HK-2 (cell line): ENCODE measurements around the gene TMEM52B.
"Not testable (repeated sequence)": the region's sequence is repeated elsewhere in the genome, so short reads cannot be mapped to it uniquely, and the experiment has no call there.

ENCODE experiments used
- DNase-seq: peaks from one replicate; pipeline ENCODE4 v3.0.0-alpha.2; 2018; ENCODE audit not compliant: unreplicated experiment

The TMEM52B gene

DNA sequence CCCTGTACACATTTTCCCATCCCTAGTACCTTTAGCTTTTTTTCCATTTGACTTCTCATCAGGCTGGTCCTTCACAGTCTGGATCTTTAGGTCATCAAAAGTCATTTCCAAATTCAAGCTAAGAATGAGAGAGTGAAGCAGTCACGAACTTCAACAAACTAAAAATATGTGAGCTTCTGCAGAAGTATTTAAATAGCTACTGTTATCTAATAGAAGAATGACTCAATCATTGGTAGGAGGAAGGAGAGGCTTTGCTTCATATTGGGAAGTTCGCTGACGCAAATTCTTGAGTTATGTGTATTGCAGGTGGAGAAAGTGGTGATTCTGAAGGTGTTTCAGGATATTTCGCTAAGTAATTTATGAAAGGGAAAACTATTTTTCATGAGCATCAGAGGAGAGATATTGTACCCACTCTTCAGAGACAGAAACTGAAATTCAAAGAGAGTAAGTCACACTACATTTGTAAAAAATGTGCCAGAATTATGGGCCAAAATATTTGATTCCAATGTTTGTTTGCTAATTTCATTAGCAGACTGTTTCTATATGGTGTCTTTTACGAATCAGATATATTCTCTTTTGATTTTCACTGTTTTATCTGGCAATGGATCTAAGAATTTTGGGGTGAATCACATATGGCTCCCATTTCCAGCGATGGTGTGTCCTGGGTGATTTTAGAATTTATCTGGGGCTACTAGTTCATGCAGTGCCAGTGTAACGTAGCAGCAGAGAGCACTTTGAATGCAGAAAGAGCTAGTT, 6.7 kb upstream of the TMEM52B start, which contains the start of gene OLR1:
Gene OLR1, minus strand, starts transcription at position 160 of the 756 bp plus-strand sequence. Its CDS starts 55 bp downstream, at position 105.
- DNase-seq = no peak

GRCh38 chr12:10174986-10175614, 3.7 kb upstream of the TMEM52B start:
- DNase-seq = no peak

DNA sequence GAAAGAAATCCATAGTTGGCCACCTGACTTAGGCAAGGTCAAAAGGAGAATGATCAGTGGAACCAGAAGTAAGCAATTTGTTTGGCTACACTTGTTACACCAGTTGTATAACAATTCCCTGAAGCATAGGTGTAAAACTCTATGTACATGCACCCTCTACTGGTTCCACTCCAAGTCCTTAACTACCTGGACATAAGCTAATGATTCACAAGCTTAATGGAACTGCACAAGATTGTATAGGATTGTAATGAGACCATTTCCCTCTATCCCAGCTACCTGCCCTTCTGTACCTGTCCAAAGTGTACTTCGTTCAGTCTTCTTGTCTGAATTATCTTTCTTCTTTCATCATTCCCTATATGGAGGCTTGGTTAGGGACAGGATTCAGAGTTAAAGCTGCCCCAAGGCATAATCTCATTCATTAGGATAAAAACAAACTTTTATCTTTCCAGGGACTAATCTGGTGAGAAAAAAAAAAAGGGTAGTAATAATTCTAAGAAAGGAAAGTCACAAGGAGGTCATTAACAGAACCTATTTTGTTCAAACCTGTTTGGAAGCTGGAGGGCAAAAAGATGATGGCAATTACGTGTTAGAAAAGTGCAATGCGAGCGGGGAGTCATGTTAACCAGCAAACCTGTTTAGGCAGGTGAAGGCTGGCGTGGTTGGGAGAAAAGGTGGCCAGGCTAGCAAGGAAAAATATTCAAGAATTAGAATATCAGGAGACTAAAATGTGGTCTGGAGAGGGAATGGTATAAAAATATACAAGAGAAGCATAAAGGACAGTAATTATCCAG, 2.8 kb upstream of the TMEM52B start:
- no peak for DNase-seq

- no peak for DNase-seq
Measured at GRCh38 chr12:10179776-10180181, 947 bp downstream of the TMEM52B start.

DNA sequence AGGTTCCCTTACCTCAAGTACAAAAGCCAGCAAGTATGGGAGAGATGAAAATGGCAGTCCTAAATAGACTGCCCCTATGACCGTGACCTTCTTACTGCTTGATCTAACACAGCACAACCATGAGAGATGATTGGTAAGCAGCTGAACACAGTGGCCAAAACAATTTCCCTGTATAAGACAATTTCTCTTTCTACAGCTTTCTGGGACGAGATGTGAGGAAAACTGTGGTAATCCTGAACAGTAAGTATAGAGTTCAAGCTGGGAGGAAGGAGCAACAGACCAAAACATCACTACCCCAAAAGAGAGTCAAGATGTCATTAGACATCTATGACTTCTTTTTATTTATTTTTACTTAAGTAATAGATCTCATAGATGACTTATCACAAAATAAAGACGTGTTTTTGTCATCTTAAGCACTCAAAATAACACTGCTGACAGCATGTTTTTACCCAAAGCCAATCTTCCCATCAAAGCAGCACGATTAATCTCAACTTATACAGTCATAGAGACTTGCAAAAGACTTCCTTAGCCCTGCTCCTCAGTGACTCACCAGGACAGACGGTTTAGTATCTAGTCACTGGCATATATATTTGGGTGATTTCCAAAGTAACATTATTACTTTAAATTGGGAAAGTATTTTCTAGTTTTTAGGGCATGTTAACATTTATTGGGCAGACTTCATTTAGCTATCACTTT, 3.7 kb downstream of the TMEM52B start:
- no peak for DNase-seq

- no peak for DNase-seq
Measured at GRCh38 chr12:10184261-10184843, 5.5 kb downstream of the TMEM52B start.

- no peak for DNase-seq
Measured at GRCh38 chr12:10186299-10186698, 7.5 kb downstream of the TMEM52B start.

DNA sequence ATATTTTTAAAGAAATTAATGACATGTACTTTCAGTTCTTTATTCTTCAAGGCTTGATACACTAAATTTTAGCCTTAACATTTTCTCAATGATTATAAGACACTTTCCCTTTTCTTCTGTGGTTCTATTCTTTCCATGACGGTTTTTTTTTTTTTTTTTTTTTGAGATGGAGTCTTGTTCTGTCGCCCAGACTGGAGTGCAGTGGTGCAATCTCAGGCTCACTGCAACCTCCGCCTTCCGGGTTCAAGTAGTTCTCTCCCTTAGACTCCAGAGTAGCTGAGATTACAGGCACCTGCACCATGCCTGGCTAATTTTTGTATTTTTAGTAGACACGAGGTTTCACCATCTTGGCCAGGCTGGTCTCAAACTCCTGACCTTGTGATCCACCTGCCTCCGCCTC, 8.1 kb downstream of the TMEM52B start:
- DNase-seq = not testable (repeated sequence)

- DNase-seq = no peak
Measured at GRCh38 chr12:10189653-10190052, 10.8 kb downstream of the TMEM52B start.

GRCh38 chr12:10190558-10191388, 11.9 kb downstream of the TMEM52B start:
- peak; percentile 29 for DNase-seq

DNA sequence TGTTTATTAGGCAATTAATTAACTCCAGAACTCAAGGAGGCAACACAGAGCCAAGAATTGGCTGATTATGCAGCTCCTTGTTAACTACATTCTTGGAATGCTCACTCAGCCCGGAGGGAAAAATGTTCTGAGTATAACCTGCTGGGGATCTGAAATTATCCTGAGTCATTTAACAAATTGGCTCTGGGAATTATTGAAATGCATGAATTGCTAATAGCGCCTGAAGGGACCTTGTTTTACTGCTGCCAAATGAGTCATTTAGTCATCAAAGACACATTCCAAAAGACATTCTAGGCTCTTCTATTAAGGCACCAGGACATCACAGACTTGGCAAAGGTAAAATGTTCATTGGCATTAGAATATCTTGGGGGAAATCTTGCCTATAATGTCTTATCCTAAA, 13.0 kb downstream of the TMEM52B start:
- DNase-seq = no peak

- no peak for DNase-seq
Measured at GRCh38 chr12:10194160-10194670, 15.4 kb downstream of the TMEM52B start.

- peak; percentile 19 for DNase-seq
Measured at GRCh38 chr12:10196210-10196609, 17.4 kb downstream of the TMEM52B start.

GRCh38 chr12:10197879-10198278, 19.0 kb downstream of the TMEM52B start:
- no peak for DNase-seq

DNA sequence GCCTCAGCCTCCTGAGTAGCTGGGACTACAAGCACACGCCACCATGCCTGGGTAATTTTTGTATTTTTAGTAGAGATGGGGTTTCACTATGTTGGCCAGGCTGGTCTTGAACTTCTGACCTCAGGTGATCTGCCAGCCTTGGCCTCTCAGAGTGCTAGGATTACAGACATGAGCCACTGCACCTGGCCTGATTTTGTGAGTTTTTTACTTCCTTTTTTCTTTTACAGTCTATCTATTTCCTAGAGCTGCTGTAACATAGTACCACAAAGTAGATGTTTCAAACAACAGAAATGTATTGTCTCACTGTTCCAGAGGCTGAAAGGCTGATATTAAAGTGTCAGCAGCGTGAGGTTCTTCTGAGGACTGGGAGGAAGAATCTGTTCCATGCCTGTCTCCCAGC, 25.7 kb downstream of the TMEM52B start:
- DNase-seq = not testable (repeated sequence)

DNA sequence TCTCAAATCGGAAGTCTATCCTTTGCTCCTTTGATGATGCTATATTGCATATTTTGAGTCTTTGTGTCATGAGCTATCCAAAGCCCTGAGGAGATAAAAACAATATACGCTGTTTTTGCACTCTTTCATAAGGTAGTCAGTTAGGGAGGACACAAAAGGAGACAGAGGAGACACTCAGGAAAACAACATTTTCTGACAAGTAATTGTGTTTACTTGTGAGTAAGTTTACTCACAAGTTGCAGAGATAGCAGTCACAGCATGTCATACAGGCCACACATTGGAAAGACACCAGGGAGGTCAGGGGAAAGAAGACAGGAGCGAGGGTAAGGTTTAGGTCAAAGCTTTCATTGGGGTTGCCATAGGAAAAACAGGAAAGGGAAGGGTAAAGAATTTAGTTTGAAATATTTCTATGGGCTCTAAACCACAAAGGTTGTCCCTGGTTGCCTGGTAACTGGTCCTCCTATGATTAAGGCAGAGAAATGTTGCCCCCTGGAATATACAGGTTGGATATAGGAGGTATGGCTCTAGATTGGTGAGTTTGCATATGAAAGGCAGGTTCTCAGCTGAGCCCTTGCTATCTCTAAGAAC, 26.5 kb downstream of the TMEM52B start:
- no peak for DNase-seq

- DNase-seq = no peak
Measured at GRCh38 chr12:10207136-10207535, 28.3 kb downstream of the TMEM52B start.

DNA sequence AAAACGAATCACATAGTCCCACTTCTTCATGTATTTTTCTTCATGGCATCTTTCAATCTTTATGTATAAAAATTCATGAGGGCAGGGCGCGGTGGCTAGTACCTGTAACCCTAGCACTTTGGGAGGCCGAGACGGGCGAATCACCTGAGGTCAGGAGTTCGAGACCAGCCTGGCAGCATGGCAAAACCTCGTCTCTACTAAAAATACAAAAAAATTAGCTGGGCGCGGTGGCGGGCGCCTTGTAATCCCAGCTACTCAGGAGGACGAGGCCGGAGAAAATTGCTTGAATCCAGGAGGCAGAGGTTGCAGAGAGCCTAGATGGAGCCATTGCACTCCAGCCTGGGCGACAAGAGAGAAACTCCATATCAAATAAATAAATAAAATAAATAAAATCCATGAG, 31.4 kb downstream of the TMEM52B start:
- DNase-seq = no peak

- no peak for DNase-seq
Measured at GRCh38 chr12:10211101-10211939, 32.5 kb downstream of the TMEM52B start.
